Right lobe of liver (tissue), 6 donors: Measurements from ENCODE around the gene CASD1. TPM values are rescaled to one million over a fixed set of nuclear protein-coding genes. Genes with fewer than 3 reads are reported as not detected.

Experiments
- ATAC-seq, 4 donors: fragments of 200-7000 bp; cut with Tn5 transposase; one replicate each; pipeline ENCODE4 v1.9.1; 2020; ENCODE audit warnings: mild to moderate bottlenecking in 4 of 4, moderate library complexity in 4 of 4
- DNase-seq, 3 donors: peaks; one replicate each; pipeline ENCODE4 v3.0.0-alpha.2; 2020
- H3K27ac ChIP-seq, 3 donors: fragments of 200-600 bp; one replicate each; pipeline ENCODE4 v1.8.0; 2022
- H3K27me3 ChIP-seq, 2 donors: fragments of 200-600 bp; one replicate each; pipeline ENCODE4 v1.8.0; 2022
- H3K36me3 ChIP-seq, 4 donors: fragments of 200-600 bp; sonication (generic) in 1 of 4; one replicate each; pipeline versions ENCODE4 v1.5.1 to v1.8.0; 2017 to 2022; ENCODE audit warnings: control low read depth in 1 of 4
- H3K4me1 ChIP-seq, 4 donors: fragments of 200-600 bp; sonication (generic) in 1 of 4; one replicate each; pipeline versions ENCODE4 v1.5.1 to v1.8.0; 2017 to 2022; ENCODE audit warnings: control low read depth in 1 of 4
- H3K4me3 ChIP-seq, 3 donors: fragments of 200-600 bp; one replicate each; pipeline ENCODE4 v1.8.0; 2022
- H3K9me3 ChIP-seq, 4 donors: fragments of 200-600 bp; sonication (generic) in 1 of 4; one replicate each; pipeline versions ENCODE4 v1.5.1 to v1.8.0; 2017 to 2022; ENCODE audit warnings: control low read depth in 1 of 4
- POLR2A ChIP-seq: fragments of 450-650 bp; IDR thresholded peaks from one replicate; pipeline ENCODE4 v1.6.1; 2017; ENCODE audit warnings: antibody characterized with exemption, mild to moderate bottlenecking
- WGBS: methylation state at CpG from one replicate; pipeline ENCODE4 v1.1.6; 2018; ENCODE audit warnings: low coverage, low lambda C conversion rate; ENCODE audit not compliant: insufficient coverage; ENCODE audit errors: missing lambda C conversion rate; 5-methylcytosine and 5-hydroxymethylcytosine counted together
- intact Hi-C, 2 donors: fragments of 100-400 bp; cut with DNase I; formaldehyde crosslinking; loops; one replicate each; pipeline versions ENCODE4 v1.11.2 to v1.14.1; 2022
- total RNA-seq, 6 experiments: library from RNA; depleted of rRNA in 2 of 6; stranded (reverse); fragments of >200 nt in 2 of 6; fragmentation: NEBNext Ultra II Directional in 3 of 6; extraction: Animal tissue kit (Norgen Biotek cat#: 25700) in 3 of 6; gene quantifications; one replicate each; pipeline versions ENCODE4 v1.1.0 to v1.2.4, GENCODE V29; 2016 to 2023
- TF ChIP-seq, protein P1 (sequence below), 4 donors: fragments of 200-600 bp in 3 of 4; fragments of 450-650 bp in 1 of 4; IDR thresholded peaks; one replicate each; pipeline versions ENCODE4 v1.5.1 to v1.8.0; 2016 to 2022; ENCODE audit warnings: antibody characterized with exemption in 4 of 4, mild to moderate bottlenecking in 2 of 4
- donor health status: DM: no; HTN: yes; CAD: no.
- donor health status: DM: no; HTN: no; CAD: no.
- donor health status: DM: no; HTN: no; CAD: no.
- donor health status: DM: no; HTN: yes; CAD: no.
- donor health status: DM: no; HTN: yes; CAD: no.

CASD1 gene
- total RNA-seq, 6 experiments from 2014 or later: 4.5 to 10.4 (median 7.2) TPM

DNA sequence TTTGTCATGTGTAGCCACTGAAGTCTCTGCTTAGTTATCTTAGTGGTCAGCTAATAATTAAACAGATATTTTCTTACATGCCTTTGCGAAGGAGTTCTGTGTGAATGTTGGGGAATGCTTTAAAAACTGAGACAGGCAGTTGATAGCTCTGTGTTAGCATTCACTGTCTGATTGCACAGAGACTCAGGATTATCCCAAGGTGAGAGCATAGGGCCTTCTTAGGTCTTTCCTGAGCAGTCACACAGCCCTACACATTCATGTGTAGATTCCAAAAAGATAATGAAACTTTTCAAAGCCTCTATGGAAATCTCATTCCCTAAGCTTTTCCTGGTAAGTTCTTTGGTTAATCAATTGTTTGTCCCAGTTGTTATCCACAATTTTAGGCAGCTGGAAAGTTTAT is 67.7 kb downstream of the CASD1 start:
- 100% methylated on average over 1 of the region's 1 CpG for WGBS
- TF ChIP-seq, protein P1, sequence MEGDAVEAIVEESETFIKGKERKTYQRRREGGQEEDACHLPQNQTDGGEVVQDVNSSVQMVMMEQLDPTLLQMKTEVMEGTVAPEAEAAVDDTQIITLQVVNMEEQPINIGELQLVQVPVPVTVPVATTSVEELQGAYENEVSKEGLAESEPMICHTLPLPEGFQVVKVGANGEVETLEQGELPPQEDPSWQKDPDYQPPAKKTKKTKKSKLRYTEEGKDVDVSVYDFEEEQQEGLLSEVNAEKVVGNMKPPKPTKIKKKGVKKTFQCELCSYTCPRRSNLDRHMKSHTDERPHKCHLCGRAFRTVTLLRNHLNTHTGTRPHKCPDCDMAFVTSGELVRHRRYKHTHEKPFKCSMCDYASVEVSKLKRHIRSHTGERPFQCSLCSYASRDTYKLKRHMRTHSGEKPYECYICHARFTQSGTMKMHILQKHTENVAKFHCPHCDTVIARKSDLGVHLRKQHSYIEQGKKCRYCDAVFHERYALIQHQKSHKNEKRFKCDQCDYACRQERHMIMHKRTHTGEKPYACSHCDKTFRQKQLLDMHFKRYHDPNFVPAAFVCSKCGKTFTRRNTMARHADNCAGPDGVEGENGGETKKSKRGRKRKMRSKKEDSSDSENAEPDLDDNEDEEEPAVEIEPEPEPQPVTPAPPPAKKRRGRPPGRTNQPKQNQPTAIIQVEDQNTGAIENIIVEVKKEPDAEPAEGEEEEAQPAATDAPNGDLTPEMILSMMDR (IDR thresholded peaks at IDR 0.05): no peak
- TF ChIP-seq POLR2A: no peak
- intact Hi-C loops: no loop called here

DNA sequence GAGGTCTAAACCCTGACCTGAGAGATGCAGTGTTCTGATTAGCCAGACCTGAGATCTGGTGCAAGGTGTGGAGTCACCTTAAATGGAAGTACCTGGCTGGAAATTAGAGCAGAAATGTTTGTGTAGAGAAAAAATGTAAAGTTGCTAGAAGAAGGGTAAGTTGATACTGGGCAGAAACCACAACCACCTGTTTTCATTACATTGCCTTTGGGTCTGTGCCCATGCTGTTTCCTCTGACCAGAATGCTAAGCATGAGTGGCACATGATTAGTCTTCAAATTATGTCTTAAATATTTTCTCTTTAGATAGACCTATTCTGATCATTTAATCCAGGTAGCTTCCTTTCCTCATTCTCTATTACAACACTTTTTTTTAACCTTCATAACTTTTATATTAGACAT is 69.0 kb downstream of the CASD1 start:
- intact Hi-C loops: no loop called here
- no peak overlapping the region for H3K4me3 ChIP-seq
- DNase-seq (no peak), ATAC-seq (no peak)
- no peak for TF ChIP-seq POLR2A
- TF ChIP-seq, protein P1 (IDR thresholded peaks at IDR 0.05): no peak
- no peaks in the 10 kb centered on the region for H3K27me3 ChIP-seq
- H3K36me3 ChIP-seq: no peaks in the 10 kb centered on the region
- H3K4me1 ChIP-seq: peaks cover 0 to 2% (median under 1%) of the 10 kb centered on the region in 4 donors
- peaks cover 0 to 7% (median 0%) of the 10 kb centered on the region in 4 donors for H3K9me3 ChIP-seq
- no peak overlapping the region for H3K27ac ChIP-seq

More for the DNA sequence above, 67.7 kb downstream of the CASD1 start:
- DNase-seq: no peak
- no peaks in the 10 kb centered on the region for H3K36me3 ChIP-seq
- no peak overlapping the region for H3K27ac ChIP-seq
- no peak overlapping the region for H3K4me3 ChIP-seq
- no peak for ATAC-seq
- peaks cover 0 to 7% (median 0%) of the 10 kb centered on the region in 4 donors for H3K9me3 ChIP-seq
- no peaks in the 10 kb centered on the region for H3K4me1 ChIP-seq
- H3K27me3 ChIP-seq: no peaks in the 10 kb centered on the region

DNA sequence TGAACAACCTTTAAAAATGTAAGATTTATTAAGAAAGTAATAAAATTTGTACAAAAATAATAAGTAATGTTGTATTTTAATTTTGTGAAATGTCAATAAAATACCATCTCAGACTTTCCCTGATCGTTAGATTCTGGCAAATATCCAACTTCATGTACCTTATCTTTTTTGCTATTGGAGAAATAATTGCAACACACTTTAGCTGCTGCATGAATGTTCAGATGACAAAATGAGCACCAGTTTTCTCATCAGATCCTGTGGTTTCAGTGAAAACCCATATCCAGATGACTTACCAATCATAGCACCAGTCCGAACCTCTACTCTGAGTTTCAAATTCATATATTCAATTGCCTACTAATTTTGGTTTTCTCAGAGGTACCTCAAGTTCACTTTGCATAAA is 69.9 kb downstream of the CASD1 start:
- 62% methylated on average over 2 of the region's 2 CpGs for WGBS
- intact Hi-C loops: no loop called here
- H3K9me3 ChIP-seq: peaks cover 0 to 7% (median 0%) of the 10 kb centered on the region in 4 donors
- no peak for ATAC-seq
- no peak for DNase-seq
- no peak overlapping the region for H3K27ac ChIP-seq
- no peaks in the 10 kb centered on the region for H3K36me3 ChIP-seq
- no peak for TF ChIP-seq POLR2A
- H3K4me3 ChIP-seq: no peak overlapping the region
- no peaks in the 10 kb centered on the region for H3K27me3 ChIP-seq
- H3K4me1 ChIP-seq: peaks cover 0 to 10% (median 4%) of the 10 kb centered on the region in 4 donors

DNA sequence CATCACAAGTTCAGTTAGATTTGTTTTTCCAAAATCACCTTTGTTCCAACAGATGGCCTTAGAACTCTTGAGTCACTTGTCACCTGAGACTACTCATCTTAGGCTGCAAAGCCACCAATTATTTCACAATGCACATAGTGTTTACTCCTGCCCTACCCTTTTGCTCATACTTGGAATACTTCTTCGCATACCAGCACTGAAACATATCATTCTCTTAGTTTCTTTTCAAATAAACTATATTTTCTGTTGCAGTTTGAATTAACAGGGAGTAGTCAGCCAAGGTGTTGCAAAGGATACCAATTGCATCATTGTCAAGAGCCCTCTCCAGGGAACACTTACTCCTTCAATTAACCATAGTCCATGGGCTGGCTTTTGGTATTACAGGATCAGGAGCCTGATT is 71.0 kb downstream of the CASD1 start:
- Histone ChIP-seq H3K4me1 (peaks cover 0 to 11% (median 5%) of the 10 kb centered on the region in 4 donors), H3K4me3 (no peak overlapping the region), H3K36me3 (no peaks in the 10 kb centered on the region), H3K27ac (no peak overlapping the region), H3K27me3 (no peaks in the 10 kb centered on the region), H3K9me3 (no peaks in the 10 kb centered on the region)
- DNase-seq: no peak
- peak in 2 of 4 donors; percentile 37 to 64 for ATAC-seq
- WGBS: 23% methylated on average over 1 of the region's 1 CpG
- intact Hi-C loops: no loop called here
- TF ChIP-seq POLR2A: no peak
- TF ChIP-seq, protein P1 (IDR thresholded peaks at IDR 0.05): no peak

DNA sequence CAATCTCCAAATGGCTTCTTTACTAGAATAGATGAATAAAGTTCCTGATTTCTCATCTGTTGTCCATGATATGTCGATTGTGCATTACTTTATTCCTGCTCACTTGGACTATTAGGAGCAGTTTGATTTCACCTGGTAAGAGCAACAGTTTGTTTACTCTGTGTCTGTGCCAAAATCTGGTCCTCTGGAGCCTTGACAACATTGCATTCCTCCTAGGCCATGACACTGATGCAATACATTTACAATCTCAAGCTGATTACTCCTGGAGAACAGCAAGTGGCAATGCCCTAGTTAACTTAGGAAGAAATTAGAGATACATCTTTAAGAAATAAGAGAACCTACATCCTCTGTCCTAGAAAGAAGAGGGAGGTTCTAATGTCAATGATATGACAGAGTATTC is 74.5 kb downstream of the CASD1 start:
- DNase-seq (peak in 2 of 3 donors; percentile 19 to 75), ATAC-seq (peak; percentile 98 to 100 (median 98))
- TF ChIP-seq, protein P1 (IDR thresholded peaks at IDR 0.05): no peak
- TF ChIP-seq POLR2A: no peak

More for the DNA sequence above, 74.5 kb downstream of the CASD1 start:
- Histone ChIP-seq H3K9me3 (no peaks in the 10 kb centered on the region), H3K4me3 (no peak overlapping the region), H3K36me3 (no peaks in the 10 kb centered on the region), H3K27ac (no peak overlapping the region), H3K27me3 (no peaks in the 10 kb centered on the region), H3K4me1 (peaks cover 0 to 11% (median 5%) of the 10 kb centered on the region in 4 donors)
- WGBS: 22% methylated on average over 1 of the region's 1 CpG
- intact Hi-C loops: no loop called here
